OCI-LY7 (cell line): Measurements from ENCODE around the gene GARIN5B.

Experiments used
- EZH2phosphoT487 ChIP-seq: fragments of 200-600 bp; sonication (generic); IDR thresholded peaks from 2 replicates; pipeline ENCODE4 v1.6.1; 2018; ENCODE audit warnings: low read depth, borderline replicate concordance, mild to moderate bottlenecking, mixed run types, antibody characterized with exemption, low read length, moderate library complexity, mixed read lengths
- TF ChIP-seq, protein P1 (sequence below): fragments of 200-600 bp; sonication (generic); conservative IDR thresholded peaks from 2 replicates; pipeline ENCODE4 v1.5.1; 2014; ENCODE audit warnings: mild to moderate bottlenecking, antibody characterized with exemption, low read length, moderate library complexity, mixed read lengths

DNA sequence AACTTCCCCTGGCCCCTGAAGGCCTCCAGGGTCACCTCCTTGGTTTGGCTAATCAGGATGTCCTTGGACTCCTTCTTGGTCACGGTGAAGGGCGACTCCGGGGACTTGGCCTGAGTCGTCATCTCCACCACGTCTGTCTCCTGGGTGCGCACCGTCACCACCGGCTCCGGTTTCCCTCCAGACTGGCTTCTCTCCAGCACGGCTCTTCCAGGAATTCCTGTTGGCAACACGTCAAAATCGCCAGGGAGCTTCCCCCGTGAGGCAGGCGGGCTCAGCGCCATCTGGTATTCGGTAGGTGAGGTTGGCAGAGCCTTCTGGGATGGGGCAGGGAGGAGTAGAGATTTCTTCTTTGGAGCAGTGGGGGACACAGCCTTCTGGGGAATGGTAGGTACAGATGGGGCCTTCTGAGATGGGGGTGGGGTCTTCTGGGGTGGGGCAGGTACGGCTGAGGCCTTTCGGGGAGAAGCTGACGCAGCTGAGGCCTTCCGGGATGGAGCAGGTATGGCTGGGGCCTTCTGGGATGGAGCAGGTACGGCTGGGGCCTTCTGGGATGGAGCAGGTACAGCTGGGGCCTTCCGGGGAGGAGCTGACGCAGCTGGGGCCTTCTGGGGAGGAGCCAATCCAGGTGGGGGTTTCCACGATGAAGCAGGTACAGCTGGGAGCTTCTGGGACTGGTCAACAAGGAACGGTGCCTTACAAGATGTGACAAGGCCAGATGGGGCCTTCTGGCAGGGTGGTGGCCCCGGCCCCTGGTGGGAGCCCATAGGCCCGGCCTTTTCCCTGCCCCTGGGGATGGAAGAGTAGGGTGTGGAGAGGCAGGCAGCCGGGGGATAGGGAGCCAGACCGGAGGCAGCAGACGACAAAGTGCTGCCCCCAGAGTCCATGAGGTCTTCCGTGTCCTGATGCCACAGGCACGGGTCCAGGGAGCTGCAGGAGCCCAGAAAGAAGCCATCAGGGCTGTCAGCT lies 3.8 kb downstream of the GARIN5B start:
- TF ChIP-seq, protein P1, sequence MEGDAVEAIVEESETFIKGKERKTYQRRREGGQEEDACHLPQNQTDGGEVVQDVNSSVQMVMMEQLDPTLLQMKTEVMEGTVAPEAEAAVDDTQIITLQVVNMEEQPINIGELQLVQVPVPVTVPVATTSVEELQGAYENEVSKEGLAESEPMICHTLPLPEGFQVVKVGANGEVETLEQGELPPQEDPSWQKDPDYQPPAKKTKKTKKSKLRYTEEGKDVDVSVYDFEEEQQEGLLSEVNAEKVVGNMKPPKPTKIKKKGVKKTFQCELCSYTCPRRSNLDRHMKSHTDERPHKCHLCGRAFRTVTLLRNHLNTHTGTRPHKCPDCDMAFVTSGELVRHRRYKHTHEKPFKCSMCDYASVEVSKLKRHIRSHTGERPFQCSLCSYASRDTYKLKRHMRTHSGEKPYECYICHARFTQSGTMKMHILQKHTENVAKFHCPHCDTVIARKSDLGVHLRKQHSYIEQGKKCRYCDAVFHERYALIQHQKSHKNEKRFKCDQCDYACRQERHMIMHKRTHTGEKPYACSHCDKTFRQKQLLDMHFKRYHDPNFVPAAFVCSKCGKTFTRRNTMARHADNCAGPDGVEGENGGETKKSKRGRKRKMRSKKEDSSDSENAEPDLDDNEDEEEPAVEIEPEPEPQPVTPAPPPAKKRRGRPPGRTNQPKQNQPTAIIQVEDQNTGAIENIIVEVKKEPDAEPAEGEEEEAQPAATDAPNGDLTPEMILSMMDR: no peak
- no peak for TF ChIP-seq EZH2phosphoT487
